ENCODE measurements around the gene FAHD1.

GRCh38 chr16:1787322-1788094, 39.5 kb upstream of the FAHD1 start:
- no peak for TF ChIP-seq CTCF (IDR thresholded peaks at IDR 0.05; ENCODE audit: insufficient read depth, low read length, poor library complexity, severe bottlenecking)
- TF ChIP-seq EZH2phosphoT487 (conservative IDR thresholded peaks at IDR 0.05; ENCODE audit: low read length), result no peak
